Adrenal gland (tissue), 5 donors: ENCODE results near the gene DCLK2.

Experiments
- CTCF ChIP-seq, 6 experiments: fragments of 450-650 bp in 4 of 6; fragments of 200-600 bp in 2 of 6; sonication (generic) in 1 of 6; IDR thresholded peaks; 1 replicate in 5 of 6; 2 replicates in 1 of 6; pipeline versions ENCODE4 v1.5.1 to v1.8.0; 2016 to 2021; ENCODE audit warnings: antibody characterized with exemption in 6 of 6, mild to moderate bottlenecking in 2 of 6, moderate library complexity in 1 of 6
- POLR2A ChIP-seq, 2 donors: fragments of 450-650 bp; IDR thresholded peaks; one replicate each; pipeline ENCODE4 v1.6.1; 2017; ENCODE audit warnings: antibody characterized with exemption in 2 of 2, mild to moderate bottlenecking in 2 of 2, moderate library complexity in 1 of 2
- donor health status: DM: no; HTN: no; CAD: no.

- TF ChIP-seq CTCF (IDR thresholded peaks at IDR 0.05) (no peak), POLR2A (IDR thresholded peaks at IDR 0.05) (no peak)
Observed at GRCh38 chr4:150141756-150142155, 63.5 kb downstream of the DCLK2 start.
